K562 (cell line): Measurements from ENCODE around the gene MUSTN1. TPM values are rescaled to one million over a fixed set of nuclear protein-coding genes. Genes with fewer than 3 reads are reported as not detected.
A peak's percentile ranks its signal among the peaks of the same experiment; 100 is the strongest.

Experiments used
- ATAC-seq: fragments of 200-7000 bp; cut with Tn5 transposase; 3 replicates; pipeline ENCODE4 v1.9.1; 2020; ENCODE audit warnings: moderate library complexity
- BruUV-seq: library from RNA; stranded (reverse); fragments of 400-500 nt; replicated peaks from 2 replicates; lab custom pipeline; 2021; lab: Mats Ljungman, UMichigan
- CTCF ChIA-PET: fragments of 300-600 bp; formaldehyde crosslinking; extraction: SDS; loops from one replicate; lab custom pipeline; 2021; ENCODE audit warnings: low intra/inter-chr PET ratio; lab: Yijun Ruan, JAX
- POLR2A ChIA-PET: fragments of 300-600, 350-650 bp; sonication (Branson Sonifier 250); formaldehyde crosslinking; extraction: SDS; loops from one replicate; lab custom pipeline; 2021; ENCODE audit warnings: antibody characterized with exemption, inconsistent platforms; lab: Yijun Ruan, JAX
- DNase-seq, 4 experiments: peaks; one replicate each; pipeline versions ENCODE4 v3.0.0 to v3.0.0-alpha.2; 2011 to 2018; ENCODE audit warnings: low spot score in 3 of 4, mixed read lengths in 3 of 4; ENCODE audit errors: extremely low read depth in 1 of 4
- FAIRE-seq: peaks from 2 replicates; lab custom pipeline; 2011; peaks lifted over from hg19 to GRCh38; lab: Jason Lieb, UNC
- H2AFZ ChIP-seq: 2 replicates; pipeline ENCODE4 v1.6.0; 2011; ENCODE audit warnings: low read depth, low read length, control low read depth, inconsistent platforms
- H3K27ac ChIP-seq: fragments of 200-600 bp; 3 replicates; pipeline ENCODE4 v1.8.0; 2011; ENCODE audit warnings: low read depth, mild to moderate bottlenecking, control low read depth, inconsistent platforms, low read length, moderate library complexity, mixed read lengths; ENCODE audit errors: extremely low read depth
- H3K27me3 ChIP-seq, 2 experiments: fragments of 300-600 bp in 1 of 2; 2 replicates in 1 of 2; 3 replicates in 1 of 2; pipeline versions ENCODE4 v1.6.0 to v1.8.0; 2011; ENCODE audit warnings: inconsistent platforms in 2 of 2, low read length in 2 of 2, mild to moderate bottlenecking in 1 of 2, mixed read lengths in 1 of 2, moderate library complexity in 1 of 2; ENCODE audit not compliant: control insufficient read depth in 2 of 2, insufficient read depth in 2 of 2
- H3K36me3 ChIP-seq: fragments of 300-600 bp; 3 replicates; pipeline ENCODE4 v1.8.0; 2011; ENCODE audit warnings: mild to moderate bottlenecking, low read length, inconsistent platforms; ENCODE audit not compliant: control insufficient read depth, insufficient read depth
- H3K4me1 ChIP-seq, 2 experiments: fragments of 200-600 bp in 1 of 2; replicated peaks in 1 of 2; 2 replicates in 1 of 2; 3 replicates in 1 of 2; pipeline versions ENCODE4 v1.5.1 to v1.8.0; 2011; ENCODE audit warnings: inconsistent platforms in 2 of 2, low read length in 2 of 2, mild to moderate bottlenecking in 1 of 2, mixed read lengths in 1 of 2, moderate library complexity in 1 of 2; ENCODE audit not compliant: control insufficient read depth in 2 of 2, insufficient read depth in 2 of 2
- H3K4me2 ChIP-seq: 2 replicates; pipeline ENCODE4 v1.6.1; 2011; ENCODE audit warnings: low read length, control low read depth, inconsistent platforms, mixed read lengths; ENCODE audit not compliant: insufficient read depth
- H3K4me3 ChIP-seq: fragments of 200-600 bp; sonication (generic), shearing (Covaris generic); 2 replicates; pipeline ENCODE4 v1.5.1; 2016; ENCODE audit warnings: control low read depth, inconsistent platforms
- H3K79me2 ChIP-seq: fragments of 200-600 bp; 3 replicates; pipeline ENCODE4 v1.8.0; 2011; ENCODE audit warnings: low read length, inconsistent platforms; ENCODE audit not compliant: control insufficient read depth, insufficient read depth
- H3K9ac ChIP-seq, 2 experiments: 2 replicates each; pipeline versions ENCODE4 v1.6.0 to v1.6.1; 2011; ENCODE audit warnings: low read depth in 2 of 2, low read length in 2 of 2, control low read depth in 1 of 2, inconsistent platforms in 1 of 2, mild to moderate bottlenecking in 1 of 2, mixed read lengths in 1 of 2; ENCODE audit not compliant: insufficient read depth in 1 of 2
- H3K9me1 ChIP-seq: one replicate; pipeline ENCODE4 v1.6.0; 2011; ENCODE audit warnings: inconsistent platforms, mild to moderate bottlenecking, low read length, moderate library complexity; ENCODE audit not compliant: control insufficient read depth, insufficient read depth
- H3K9me3 ChIP-seq: replicated peaks from 2 replicates; pipeline ENCODE4 v1.5.1; 2011; ENCODE audit warnings: low read depth, low read length, inconsistent platforms; ENCODE audit not compliant: control insufficient read depth, insufficient read depth
- H4K20me1 ChIP-seq: replicated peaks from 2 replicates; pipeline ENCODE4 v1.6.1; 2011; ENCODE audit warnings: low read length, inconsistent platforms, mixed read lengths; ENCODE audit not compliant: control insufficient read depth, insufficient read depth
- ARHGAP35 ChIP-seq: fragments of 450-650 bp; IDR thresholded peaks from 2 replicates; pipeline ENCODE4 v1.6.1; 2018; ENCODE audit not compliant: partially characterized antibody
- HDGF ChIP-seq: fragments of 450-650 bp; IDR thresholded peaks from 2 replicates; pipeline ENCODE4 v1.6.1; 2016
- MEIS2 ChIP-seq: fragments of 450-650 bp; IDR thresholded peaks from 2 replicates; pipeline ENCODE4 v1.6.1; 2014; ENCODE audit warnings: mild to moderate bottlenecking; ENCODE audit not compliant: partially characterized antibody
- MYC ChIP-seq, 2 experiments: fragments of 250-450 bp in 1 of 2; sonication (Bioruptor Pico) in 1 of 2; IDR thresholded peaks; 2 replicates each; pipeline versions ENCODE4 v1.5.1 to v1.6.1; 2012 to 2021; ENCODE audit warnings: low read depth in 2 of 2, borderline replicate concordance in 1 of 2, improper control_type of control experiment in 1 of 2, low read length in 1 of 2, mild to moderate bottlenecking in 1 of 2, moderate library complexity in 1 of 2
- SRSF3 ChIP-seq: fragments of 200-400 bp; formaldehyde crosslinking; IDR thresholded peaks from 2 replicates; pipeline ENCODE4 v1.6.1; 2016; ENCODE audit warnings: mild to moderate bottlenecking, low read length, moderate library complexity; ENCODE audit not compliant: insufficient read depth
- WGBS: fragments of 100-300 bp; shearing (Covaris generic); methylation state at CpG from one replicate; pipeline ENCODE4 v1.1.6; 2016; ENCODE audit warnings: low coverage, mixed read lengths; ENCODE audit not compliant: insufficient coverage; ENCODE audit errors: missing lambda C conversion rate; 5-methylcytosine and 5-hydroxymethylcytosine counted together
- in situ Hi-C: fragments of 300-500 bp; cut with MboI; formaldehyde crosslinking; loops from 4 replicates; pipeline ENCODE4 v1.15.0; 2018; ENCODE audit warnings: inconsistent platforms, mixed read lengths
- intact Hi-C: fragments of 100-400 bp; cut with micrococcal nuclease; formaldehyde crosslinking; loops from 2 replicates; pipeline ENCODE4 v1.14.2; 2022
- polyA plus RNA-seq, 8 experiments: library from polyadenylated mRNA; depleted of rRNA in 4 of 8; stranded (reverse) in 5 of 8; unstranded in 3 of 8; fragments of >200 nt; fragmentation: Nextera tagmentation in 2 of 8; fragmentation: Illumina TruSeq in 1 of 8; extraction: Ambion mirVana in 2 of 8; extraction: Trizol in 1 of 8; gene quantifications; 2 replicates each; pipeline versions ENCODE4 v1.2.1 to v1.2.3, GENCODE V29; 2011 to 2014; ENCODE audit warnings: inconsistent platforms in 1 of 8, missing spikeins in 1 of 8
- total RNA-seq, 7 experiments: library from RNA; depleted of rRNA in 6 of 7; stranded (reverse); fragments of >200 nt in 6 of 7; fragmentation: Illumina TruSeq in 2 of 7; extraction: Trizol in 2 of 7; gene quantifications; 2 replicates each; pipeline versions ENCODE4 v1.2.1 to v1.2.3, GENCODE V29; 2011 to 2021; ENCODE audit warnings: low replicate concordance in 1 of 7
- TF ChIP-seq, protein P1 (sequence below): IDR thresholded peaks from 3 replicates; pipeline ENCODE4 v1.6.1; 2011; ENCODE audit warnings: borderline replicate concordance, mild to moderate bottlenecking, moderate library complexity; ENCODE audit not compliant: insufficient read length; ENCODE audit errors: extremely low read depth
- TF ChIP-seq, protein P2 (sequence below), 2 experiments: fragments of 450-650 bp; IDR thresholded peaks; 2 replicates each; pipeline ENCODE4 v1.6.1; 2018; ENCODE audit warnings: mild to moderate bottlenecking in 2 of 2, low read depth in 1 of 2; ENCODE audit not compliant: partially characterized antibody in 2 of 2

Gene MUSTN1
- total and polyA plus RNA-seq, 9 of the 15 experiments (the other 6 are each of a cell fraction or from before 2014, with no cell fraction given) = 0.15 to 0.78 (median 0.44) TPM; not detected in 4

DNA sequence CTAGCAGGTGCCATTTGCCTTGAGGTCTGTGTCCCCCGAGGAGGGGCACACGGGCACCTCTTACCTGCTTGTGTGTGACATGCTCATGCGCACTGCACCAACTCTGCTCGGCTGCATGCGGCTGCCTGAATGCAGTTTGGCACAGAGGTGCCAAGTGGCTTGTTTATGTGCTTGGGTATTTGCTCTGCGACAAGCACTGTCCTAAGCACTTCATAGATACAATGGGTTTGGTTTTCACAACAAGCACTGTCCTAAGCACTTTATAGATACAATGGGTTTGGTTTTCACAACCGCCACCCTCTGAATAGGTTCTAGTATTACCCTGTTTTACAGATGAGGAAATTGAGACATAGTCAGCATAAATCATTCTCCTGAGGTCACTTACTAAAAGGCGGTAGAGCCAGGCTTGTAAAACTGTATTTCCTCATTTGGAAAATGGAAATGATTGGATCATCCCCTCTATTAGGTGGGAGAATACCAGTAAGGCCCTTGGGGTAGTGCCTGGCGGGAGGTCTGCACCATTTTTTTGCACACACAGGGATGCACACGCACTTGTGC is 4.8 kb downstream of the MUSTN1 start (continued):
- TF ChIP-seq, protein P1, sequence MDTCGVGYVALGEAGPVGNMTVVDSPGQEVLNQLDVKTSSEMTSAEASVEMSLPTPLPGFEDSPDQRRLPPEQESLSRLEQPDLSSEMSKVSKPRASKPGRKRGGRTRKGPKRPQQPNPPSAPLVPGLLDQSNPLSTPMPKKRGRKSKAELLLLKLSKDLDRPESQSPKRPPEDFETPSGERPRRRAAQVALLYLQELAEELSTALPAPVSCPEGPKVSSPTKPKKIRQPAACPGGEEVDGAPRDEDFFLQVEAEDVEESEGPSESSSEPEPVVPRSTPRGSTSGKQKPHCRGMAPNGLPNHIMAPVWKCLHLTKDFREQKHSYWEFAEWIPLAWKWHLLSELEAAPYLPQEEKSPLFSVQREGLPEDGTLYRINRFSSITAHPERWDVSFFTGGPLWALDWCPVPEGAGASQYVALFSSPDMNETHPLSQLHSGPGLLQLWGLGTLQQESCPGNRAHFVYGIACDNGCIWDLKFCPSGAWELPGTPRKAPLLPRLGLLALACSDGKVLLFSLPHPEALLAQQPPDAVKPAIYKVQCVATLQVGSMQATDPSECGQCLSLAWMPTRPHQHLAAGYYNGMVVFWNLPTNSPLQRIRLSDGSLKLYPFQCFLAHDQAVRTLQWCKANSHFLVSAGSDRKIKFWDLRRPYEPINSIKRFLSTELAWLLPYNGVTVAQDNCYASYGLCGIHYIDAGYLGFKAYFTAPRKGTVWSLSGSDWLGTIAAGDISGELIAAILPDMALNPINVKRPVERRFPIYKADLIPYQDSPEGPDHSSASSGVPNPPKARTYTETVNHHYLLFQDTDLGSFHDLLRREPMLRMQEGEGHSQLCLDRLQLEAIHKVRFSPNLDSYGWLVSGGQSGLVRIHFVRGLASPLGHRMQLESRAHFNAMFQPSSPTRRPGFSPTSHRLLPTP = no peak
- TF ChIP-seq MYC (IDR thresholded peaks at IDR 0.05; ENCODE audit: low read depth, low read length) (no peak), MYC (CRISPR knock-in tag; IDR thresholded peaks at IDR 0.05; ENCODE audit: borderline replicate concordance, low read depth) (no peak), ARHGAP35 (no peak), HDGF (no peak), MEIS2 (peak; percentile 54)

DNA sequence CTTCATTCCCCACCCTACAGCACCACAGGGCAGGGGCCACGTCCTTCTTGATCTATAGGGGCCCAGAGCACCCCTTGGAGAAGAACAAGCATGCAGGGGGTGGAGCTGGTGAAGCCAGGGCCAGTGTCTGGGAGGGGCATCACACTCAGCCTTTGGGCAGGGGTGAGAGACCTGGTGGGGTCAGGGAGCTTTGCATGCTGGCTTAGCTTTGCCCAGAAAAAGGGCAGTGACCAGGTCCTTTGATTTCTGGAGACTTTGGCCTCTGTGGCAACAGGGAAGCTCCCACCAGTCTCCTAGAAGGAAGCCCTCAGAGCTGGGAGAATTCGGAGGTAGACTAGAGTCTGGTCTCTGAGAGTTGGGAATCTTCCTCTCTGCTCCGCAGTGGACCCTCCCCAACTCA is 5.3 kb downstream of the MUSTN1 start:
- H3K27me3 ChIP-seq = peaks cover 0 to 36% of the 10 kb centered on the region in 2 experiments; a peak in 4 of 5 replicates
- no peaks in the 10 kb centered on the region for H3K9me3 ChIP-seq
- TF ChIP-seq SRSF3 = no peak
- TF ChIP-seq, protein P2, sequence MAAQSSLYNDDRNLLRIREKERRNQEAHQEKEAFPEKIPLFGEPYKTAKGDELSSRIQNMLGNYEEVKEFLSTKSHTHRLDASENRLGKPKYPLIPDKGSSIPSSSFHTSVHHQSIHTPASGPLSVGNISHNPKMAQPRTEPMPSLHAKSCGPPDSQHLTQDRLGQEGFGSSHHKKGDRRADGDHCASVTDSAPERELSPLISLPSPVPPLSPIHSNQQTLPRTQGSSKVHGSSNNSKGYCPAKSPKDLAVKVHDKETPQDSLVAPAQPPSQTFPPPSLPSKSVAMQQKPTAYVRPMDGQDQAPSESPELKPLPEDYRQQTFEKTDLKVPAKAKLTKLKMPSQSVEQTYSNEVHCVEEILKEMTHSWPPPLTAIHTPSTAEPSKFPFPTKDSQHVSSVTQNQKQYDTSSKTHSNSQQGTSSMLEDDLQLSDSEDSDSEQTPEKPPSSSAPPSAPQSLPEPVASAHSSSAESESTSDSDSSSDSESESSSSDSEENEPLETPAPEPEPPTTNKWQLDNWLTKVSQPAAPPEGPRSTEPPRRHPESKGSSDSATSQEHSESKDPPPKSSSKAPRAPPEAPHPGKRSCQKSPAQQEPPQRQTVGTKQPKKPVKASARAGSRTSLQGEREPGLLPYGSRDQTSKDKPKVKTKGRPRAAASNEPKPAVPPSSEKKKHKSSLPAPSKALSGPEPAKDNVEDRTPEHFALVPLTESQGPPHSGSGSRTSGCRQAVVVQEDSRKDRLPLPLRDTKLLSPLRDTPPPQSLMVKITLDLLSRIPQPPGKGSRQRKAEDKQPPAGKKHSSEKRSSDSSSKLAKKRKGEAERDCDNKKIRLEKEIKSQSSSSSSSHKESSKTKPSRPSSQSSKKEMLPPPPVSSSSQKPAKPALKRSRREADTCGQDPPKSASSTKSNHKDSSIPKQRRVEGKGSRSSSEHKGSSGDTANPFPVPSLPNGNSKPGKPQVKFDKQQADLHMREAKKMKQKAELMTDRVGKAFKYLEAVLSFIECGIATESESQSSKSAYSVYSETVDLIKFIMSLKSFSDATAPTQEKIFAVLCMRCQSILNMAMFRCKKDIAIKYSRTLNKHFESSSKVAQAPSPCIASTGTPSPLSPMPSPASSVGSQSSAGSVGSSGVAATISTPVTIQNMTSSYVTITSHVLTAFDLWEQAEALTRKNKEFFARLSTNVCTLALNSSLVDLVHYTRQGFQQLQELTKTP (IDR thresholded peaks at IDR 0.05; ENCODE audit: low read depth in 1 of 2, partially characterized antibody in 2 of 2) = no peak
- H3K9ac ChIP-seq = 0 out of 4 replicates have a peak overlapping the region, but pooled peaks of 1 of the 2 experiments have one; percentile 48
- ATAC-seq (no peak), DNase-seq (no peak), FAIRE-seq (no peak)
- intact Hi-C loops = no loop called here
- H3K27ac ChIP-seq = no peak overlapping the region
- ChIA-PET POLR2A (no interaction called here), CTCF (no interaction called here)
- H3K4me1 ChIP-seq = peaks cover 15 to 20% of the 10 kb centered on the region in 2 experiments
- no peaks in the 10 kb centered on the region for H3K79me2 ChIP-seq
- no peak overlapping the region for H3K4me3 ChIP-seq
- WGBS = 17% methylated on average over 3 of the region's 3 CpGs
- H2AFZ ChIP-seq = no peak overlapping the region
- no peaks in the 10 kb centered on the region for H3K9me1 ChIP-seq
- H3K4me2 ChIP-seq = no peak overlapping the region
- BruUV-seq = no TSS peak
- H3K36me3 ChIP-seq = no peaks in the 10 kb centered on the region
- in situ Hi-C loops = no loop called here
- H4K20me1 ChIP-seq = no peaks in the 10 kb centered on the region; the same call in 1 of the 2 replicates
